Rectal smooth muscle tissue (tissue), 1 donor: ENCODE measurements around the gene PDE3A.

Experiments used
- H3K27ac ChIP-seq: one replicate; pipeline ENCODE4 v1.7.0; 2013; ENCODE audit warnings: low read depth, low read length, inconsistent platforms
- H3K27me3 ChIP-seq: one replicate; pipeline ENCODE4 v1.7.0; 2013; ENCODE audit warnings: low read length; ENCODE audit not compliant: control insufficient read depth, insufficient read depth
- H3K36me3 ChIP-seq: one replicate; pipeline ENCODE4 v1.7.0; 2013; ENCODE audit warnings: low read length; ENCODE audit not compliant: control insufficient read depth, insufficient read depth
- H3K4me1 ChIP-seq: one replicate; pipeline ENCODE4 v1.7.0; 2013; ENCODE audit warnings: low read length; ENCODE audit not compliant: control insufficient read depth, insufficient read depth
- H3K4me3 ChIP-seq: one replicate; pipeline ENCODE4 v1.7.0; 2013; ENCODE audit warnings: low read length
- H3K9ac ChIP-seq: one replicate; pipeline ENCODE4 v1.7.0; 2013; ENCODE audit warnings: low read length

PDE3A gene

DNA sequence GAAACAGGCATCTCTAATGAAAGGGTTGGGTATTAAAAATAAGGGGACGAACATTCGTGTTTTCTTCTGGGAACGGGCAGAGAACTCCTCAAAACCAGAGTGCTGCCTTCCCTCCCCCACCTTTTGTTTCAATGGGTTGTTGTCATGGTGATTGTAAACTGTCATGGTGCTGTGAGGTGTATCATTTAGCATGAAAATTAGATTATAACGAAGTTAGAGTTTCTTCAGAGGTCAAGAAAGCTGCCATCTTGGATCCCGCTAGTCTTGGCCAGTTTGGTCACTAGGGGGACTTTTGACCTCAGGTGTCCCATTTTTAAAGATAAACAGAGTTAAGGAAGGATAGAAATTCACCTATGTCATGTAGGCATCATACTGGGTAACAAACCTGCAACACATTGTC, 123.0 kb downstream of the PDE3A start:
- H3K4me1 ChIP-seq = peaks cover 2% of the 10 kb centered on the region
- H3K4me3 ChIP-seq = no peak overlapping the region
- no peak overlapping the region for H3K27ac ChIP-seq

DNA sequence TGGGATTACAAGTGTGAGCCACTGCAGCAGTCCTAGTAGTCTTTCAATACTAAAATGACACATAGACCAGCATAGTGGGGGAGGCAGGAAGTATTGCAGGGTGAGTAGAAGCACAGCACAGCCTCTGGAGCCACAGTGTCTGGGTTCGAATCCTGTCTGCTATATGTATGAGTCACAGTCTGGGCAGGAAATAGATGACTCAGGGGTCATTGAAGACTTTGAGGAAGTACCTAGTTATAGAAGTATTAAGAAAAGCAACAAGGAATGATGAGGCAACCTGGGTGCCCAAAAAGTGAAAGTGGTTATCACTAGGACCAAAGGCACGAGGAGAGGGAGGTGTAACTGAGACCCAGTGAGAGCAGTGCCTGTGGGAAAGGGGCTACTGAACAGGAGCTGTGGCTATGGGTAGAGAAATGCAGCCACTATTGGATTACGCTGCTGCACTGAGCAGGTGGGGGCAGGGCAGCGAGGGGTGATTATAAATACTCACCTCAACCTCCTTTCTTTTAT, 124.0 kb downstream of the PDE3A start:
- Histone ChIP-seq H3K9ac (no peak overlapping the region), H3K27me3 (no peaks in the 10 kb centered on the region), H3K27ac (no peak overlapping the region), H3K36me3 (no peaks in the 10 kb centered on the region), H3K4me1 (peaks cover 2% of the 10 kb centered on the region), H3K4me3 (no peak overlapping the region)

More for the DNA sequence above, 123.0 kb downstream of the PDE3A start:
- no peaks in the 10 kb centered on the region for H3K36me3 ChIP-seq
- no peaks in the 10 kb centered on the region for H3K27me3 ChIP-seq
- H3K9ac ChIP-seq = no peak overlapping the region

DNA sequence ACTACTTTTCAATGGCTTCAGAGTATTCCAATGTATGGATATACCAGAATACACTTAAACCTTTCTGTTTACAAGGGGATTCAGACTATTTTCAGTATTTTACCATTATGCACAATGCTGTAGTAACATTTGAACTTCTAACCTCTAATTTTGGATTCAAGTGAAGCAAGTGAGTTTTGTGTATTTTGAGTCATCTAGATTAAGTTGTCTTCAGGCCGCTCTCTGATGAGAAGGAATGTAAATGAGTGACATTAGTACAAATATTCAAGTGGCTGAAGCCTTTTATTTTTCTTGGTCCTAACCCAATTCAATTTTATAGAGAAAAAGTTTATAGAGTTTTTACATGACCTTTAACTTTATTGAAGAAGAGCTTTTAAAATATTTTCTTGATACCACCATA, 125.6 kb downstream of the PDE3A start:
- H3K4me3 ChIP-seq = no peak overlapping the region
- H3K27ac ChIP-seq = no peak overlapping the region
- H3K27me3 ChIP-seq = no peaks in the 10 kb centered on the region
- no peak overlapping the region for H3K9ac ChIP-seq
- H3K36me3 ChIP-seq = no peaks in the 10 kb centered on the region
- H3K4me1 ChIP-seq = peaks cover 2% of the 10 kb centered on the region

DNA sequence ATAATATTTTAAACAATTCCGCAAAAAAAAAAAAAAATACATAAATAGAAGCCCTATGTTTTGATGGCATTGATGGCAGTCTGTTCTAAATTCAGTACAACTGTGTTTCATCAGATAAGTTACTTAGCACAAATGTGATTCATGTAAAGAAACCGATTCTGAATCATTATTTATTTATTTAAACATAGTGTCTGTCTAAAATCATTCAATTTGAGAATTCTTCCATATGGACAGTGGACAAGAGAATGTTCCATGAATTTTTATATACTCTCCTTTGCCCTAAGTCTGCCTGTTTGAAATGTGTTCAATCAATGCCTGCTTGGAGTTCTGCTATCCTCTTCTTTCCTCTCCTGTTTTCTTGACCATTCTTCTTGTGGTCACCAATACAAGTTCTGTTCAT, 126.5 kb downstream of the PDE3A start:
- no peaks in the 10 kb centered on the region for H3K27me3 ChIP-seq
- H3K27ac ChIP-seq = no peak overlapping the region
- H3K4me3 ChIP-seq = no peak overlapping the region
- H3K9ac ChIP-seq = no peak overlapping the region
- peaks cover 2% of the 10 kb centered on the region for H3K4me1 ChIP-seq
- H3K36me3 ChIP-seq = no peaks in the 10 kb centered on the region

DNA sequence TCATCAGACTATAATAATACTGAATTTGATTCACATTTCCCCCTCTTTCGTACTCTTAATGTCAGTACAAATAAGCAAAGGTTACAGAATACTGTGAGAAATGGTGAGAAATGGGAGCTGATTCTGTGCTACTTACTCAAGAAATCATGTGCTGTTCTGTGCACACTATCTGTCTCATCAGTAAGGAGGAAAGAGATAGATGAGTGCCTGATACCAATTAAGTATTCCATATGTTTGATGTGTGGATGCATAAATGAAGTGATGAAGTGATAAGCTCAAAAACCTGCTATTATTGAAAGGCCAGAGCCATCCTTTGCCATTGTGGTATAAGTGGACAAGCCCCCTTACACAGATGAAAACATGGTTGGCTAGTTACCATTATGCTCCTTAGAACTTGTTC, 127.7 kb downstream of the PDE3A start:
- H3K27ac ChIP-seq = no peak overlapping the region

DNA sequence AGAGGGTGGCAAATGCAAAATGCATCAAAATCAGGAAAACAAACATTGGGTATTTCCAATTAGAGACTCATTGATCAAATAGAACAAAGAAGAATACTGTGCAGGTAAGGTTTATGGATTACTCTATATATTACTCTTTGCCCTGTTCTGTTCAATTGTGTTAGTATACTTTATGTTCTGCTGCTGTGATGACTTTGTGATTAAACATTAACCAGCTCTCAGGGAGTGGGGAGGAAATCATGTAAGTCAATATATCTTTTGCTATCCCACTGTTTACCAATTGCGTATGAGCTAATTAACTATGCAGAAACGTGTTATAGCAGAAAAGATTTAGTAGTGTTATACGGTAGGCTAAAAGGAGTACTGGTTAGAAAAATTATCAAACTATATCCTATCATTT, 129.4 kb downstream of the PDE3A start:
- Histone ChIP-seq H3K4me1 (peaks cover 2% of the 10 kb centered on the region), H3K27me3 (no peaks in the 10 kb centered on the region), H3K4me3 (no peak overlapping the region), H3K36me3 (no peaks in the 10 kb centered on the region), H3K27ac (no peak overlapping the region), H3K9ac (no peak overlapping the region)

More for the DNA sequence above, 127.7 kb downstream of the PDE3A start:
- Histone ChIP-seq H3K4me1 (peaks cover 2% of the 10 kb centered on the region), H3K9ac (no peak overlapping the region), H3K27me3 (no peaks in the 10 kb centered on the region), H3K36me3 (no peaks in the 10 kb centered on the region), H3K4me3 (no peak overlapping the region)

DNA sequence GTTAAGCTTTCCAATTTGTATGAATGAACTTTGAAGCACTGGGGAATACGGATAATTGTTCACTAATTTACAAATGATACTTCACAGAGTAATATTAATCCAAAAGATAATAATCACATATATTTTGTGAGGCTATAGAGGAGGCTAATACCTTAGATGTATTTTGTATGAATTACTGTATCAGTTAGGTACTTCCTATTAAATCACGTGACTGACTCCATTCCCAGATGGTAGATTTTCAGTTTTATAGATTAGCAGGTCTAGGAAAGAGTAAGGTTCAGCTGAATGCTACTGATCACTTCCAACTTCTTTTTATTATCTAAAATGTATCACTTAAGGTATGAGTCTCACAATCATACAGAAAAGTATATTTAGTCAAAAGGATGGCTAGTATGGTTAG, 133.6 kb downstream of the PDE3A start:
- H3K27ac ChIP-seq = no peak overlapping the region
- H3K27me3 ChIP-seq = no peaks in the 10 kb centered on the region
- H3K4me3 ChIP-seq = no peak overlapping the region
- no peaks in the 10 kb centered on the region for H3K4me1 ChIP-seq
- H3K36me3 ChIP-seq = no peaks in the 10 kb centered on the region
- H3K9ac ChIP-seq = no peak overlapping the region

DNA sequence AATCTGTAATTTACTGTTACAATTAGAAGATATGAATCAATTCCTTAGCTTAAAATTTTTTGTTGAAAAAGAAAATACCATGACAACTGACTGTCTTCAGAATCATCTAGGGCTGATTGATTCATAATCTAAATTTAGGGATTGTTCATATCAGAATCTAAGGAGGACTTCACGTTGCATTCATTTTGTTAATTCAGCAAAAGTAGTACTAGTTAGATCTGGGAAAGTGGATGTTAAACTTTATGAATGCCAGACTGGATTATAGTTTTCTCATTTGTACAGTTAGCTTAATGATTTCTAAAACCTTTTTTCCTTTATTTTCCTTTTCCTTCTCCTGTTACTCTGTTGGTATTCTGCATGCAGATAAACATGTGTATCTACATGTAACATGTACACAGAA, 135.5 kb downstream of the PDE3A start:
- no peaks in the 10 kb centered on the region for H3K4me1 ChIP-seq
- no peak overlapping the region for H3K4me3 ChIP-seq
- H3K27me3 ChIP-seq = no peaks in the 10 kb centered on the region

DNA sequence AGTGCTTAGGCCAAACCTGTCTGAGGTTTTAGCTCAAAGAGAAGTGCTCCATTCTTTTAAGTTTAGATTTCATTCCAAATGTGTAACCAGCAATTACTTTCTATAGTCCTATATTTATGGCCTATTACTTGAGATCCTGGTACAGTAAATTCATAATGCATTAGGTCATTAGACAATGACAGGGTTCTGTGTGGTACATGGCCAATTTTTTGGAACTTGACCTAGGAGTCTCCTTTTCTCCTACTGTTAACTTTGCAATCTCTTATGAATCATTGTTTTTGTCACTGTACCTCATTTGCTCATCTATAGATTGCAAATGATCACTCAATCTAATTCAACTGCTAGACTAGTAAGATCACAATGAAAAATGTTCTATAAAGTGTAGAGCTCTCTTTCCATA, 136.7 kb downstream of the PDE3A start:
- Histone ChIP-seq H3K4me1 (no peaks in the 10 kb centered on the region), H3K4me3 (no peak overlapping the region)

More for the DNA sequence above, 135.5 kb downstream of the PDE3A start:
- Histone ChIP-seq H3K27ac (no peak overlapping the region), H3K36me3 (no peaks in the 10 kb centered on the region), H3K9ac (no peak overlapping the region)

DNA sequence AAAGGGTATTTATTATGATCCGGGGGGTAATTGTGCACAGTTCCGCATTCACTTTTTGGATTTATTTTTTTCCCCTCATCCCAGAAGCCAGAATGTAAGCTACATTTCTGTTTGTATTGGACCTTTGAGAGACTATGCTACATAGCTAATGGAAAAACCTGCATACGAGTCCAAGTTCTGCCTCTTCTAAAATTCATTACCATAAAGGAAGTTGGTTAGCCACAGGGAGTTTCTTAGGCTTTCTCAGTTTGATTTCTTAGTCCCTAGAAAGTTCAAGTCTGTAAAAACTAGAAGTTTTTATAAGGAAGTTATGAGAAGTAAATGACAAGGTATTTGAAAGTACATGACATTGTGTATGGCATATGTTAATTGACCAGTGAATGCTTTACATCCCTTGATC, 138.7 kb downstream of the PDE3A start:
- no peak overlapping the region for H3K4me3 ChIP-seq
- H3K27ac ChIP-seq = no peak overlapping the region
- H3K9ac ChIP-seq = no peak overlapping the region
- H3K27me3 ChIP-seq = no peaks in the 10 kb centered on the region
- no peaks in the 10 kb centered on the region for H3K4me1 ChIP-seq
- H3K36me3 ChIP-seq = no peaks in the 10 kb centered on the region

More for the DNA sequence above, 136.7 kb downstream of the PDE3A start:
- Histone ChIP-seq H3K9ac (no peak overlapping the region), H3K27ac (no peak overlapping the region), H3K27me3 (no peaks in the 10 kb centered on the region), H3K36me3 (no peaks in the 10 kb centered on the region)

DNA sequence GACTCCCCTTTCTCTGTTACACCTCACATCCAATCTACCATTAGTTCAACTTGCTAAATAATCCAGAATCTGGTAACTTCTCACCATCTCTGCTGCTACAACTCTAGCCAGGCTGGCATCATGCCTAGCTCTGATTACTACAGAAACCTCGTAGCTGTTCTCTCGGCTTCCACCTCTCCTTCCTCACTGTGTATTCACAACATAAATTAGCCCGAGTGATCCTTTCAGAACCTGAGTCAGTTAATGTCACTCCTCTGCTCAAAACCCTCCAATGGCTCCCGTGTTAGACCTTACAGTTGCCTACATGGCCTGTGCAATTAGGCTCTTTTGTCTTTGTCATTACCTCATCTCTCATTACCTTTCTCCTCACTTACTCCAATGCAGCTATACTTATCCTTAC, 139.4 kb downstream of the PDE3A start:
- Histone ChIP-seq H3K36me3 (no peaks in the 10 kb centered on the region), H3K4me3 (no peak overlapping the region), H3K4me1 (no peaks in the 10 kb centered on the region), H3K9ac (no peak overlapping the region), H3K27ac (no peak overlapping the region), H3K27me3 (no peaks in the 10 kb centered on the region)

DNA sequence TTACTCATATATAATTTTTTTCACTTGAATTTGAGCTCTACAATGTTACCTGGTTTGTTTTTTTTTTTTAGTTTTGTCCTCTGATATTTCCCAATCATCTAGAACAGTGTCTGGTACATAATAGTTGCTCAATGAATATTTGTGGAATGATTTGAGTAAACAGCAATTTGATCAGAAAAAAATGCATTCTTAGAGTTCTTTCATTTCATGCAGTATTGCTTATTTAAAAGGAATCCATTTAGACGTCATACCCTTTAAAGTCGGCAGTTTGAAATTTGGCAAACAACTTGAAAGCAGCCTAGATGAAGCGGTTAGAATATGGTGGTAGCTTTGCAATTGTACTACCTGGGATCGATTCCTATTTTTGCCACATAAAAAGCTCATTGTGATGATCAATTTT, 140.0 kb downstream of the PDE3A start:
- H3K4me1 ChIP-seq = no peaks in the 10 kb centered on the region
- H3K27ac ChIP-seq = no peak overlapping the region
- no peaks in the 10 kb centered on the region for H3K27me3 ChIP-seq
- H3K9ac ChIP-seq = no peak overlapping the region
- no peaks in the 10 kb centered on the region for H3K36me3 ChIP-seq
- H3K4me3 ChIP-seq = no peak overlapping the region

DNA sequence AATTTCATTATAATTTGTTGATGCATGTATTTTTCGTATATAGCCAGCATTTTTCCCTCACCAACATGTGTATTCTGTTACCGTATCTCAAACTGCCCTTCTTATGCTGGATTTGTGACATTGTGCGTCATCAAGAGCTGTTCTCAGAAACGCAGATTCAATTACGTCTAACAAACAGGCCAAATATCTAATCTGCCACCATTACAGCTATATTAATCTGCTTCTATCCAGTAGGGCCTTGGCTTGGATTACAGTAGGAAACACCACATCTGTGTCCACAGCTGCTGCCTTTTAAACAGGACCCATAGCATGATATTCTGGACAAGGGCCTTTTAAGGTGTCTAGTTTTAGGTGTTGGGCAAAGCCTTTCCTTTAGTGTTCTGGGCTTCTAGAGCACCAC, 140.6 kb downstream of the PDE3A start:
- Histone ChIP-seq H3K36me3 (no peaks in the 10 kb centered on the region), H3K4me3 (no peak overlapping the region), H3K27ac (no peak overlapping the region), H3K4me1 (no peaks in the 10 kb centered on the region), H3K9ac (no peak overlapping the region), H3K27me3 (no peaks in the 10 kb centered on the region)
